Transverse colon (tissue), 3 donors: Measurements from ENCODE around the gene ARL1.

Experiments used
- CTCF ChIP-seq, 5 experiments: fragments of 200-600 bp in 3 of 5; fragments of 450-650 bp in 2 of 5; sonication (generic) in 3 of 5; IDR thresholded peaks; 1 replicate in 2 of 5; 2 replicates in 3 of 5; pipeline ENCODE4 v1.5.1; 2016 to 2017; ENCODE audit warnings: antibody characterized with exemption in 5 of 5, inconsistent platforms in 3 of 5, mild to moderate bottlenecking in 2 of 5, moderate library complexity in 1 of 5
- EP300 ChIP-seq: sonication (generic); formaldehyde crosslinking; IDR thresholded peaks from one replicate; pipeline ENCODE4 v1.6.1; 2017; ENCODE audit warnings: antibody characterized with exemption, low read depth
- POLR2A ChIP-seq: fragments of 450-650 bp; IDR thresholded peaks from one replicate; pipeline ENCODE4 v1.6.1; 2016; ENCODE audit warnings: antibody characterized with exemption, mild to moderate bottlenecking, moderate library complexity

- TF ChIP-seq CTCF (IDR thresholded peaks at IDR 0.05) (no peak), EP300 (no peak), POLR2A (no peak)
Observed at GRCh38 chr12:101441461-101442224, 34.1 kb upstream of the ARL1 start.
